CD1c-positive myeloid dendritic cell (primary cell): ENCODE results near the gene VPS13D.
"Not testable (repeated sequence)": the region's sequence is repeated elsewhere in the genome, so short reads cannot be mapped to it uniquely, and the experiment has no call there.

Source experiments
- DNase-seq: peaks from one replicate; pipeline ENCODE4 v3.0.0-alpha.2; 2016; ENCODE audit errors: extremely low spot score

Gene VPS13D

GRCh38 chr1:12450756-12451559 lies 221.1 kb downstream of the VPS13D start:
- DNase-seq, result no peak

GRCh38 chr1:12451560-12451900 lies 221.7 kb downstream of the VPS13D start:
- DNase-seq, result no peak

GRCh38 chr1:12452262-12452661 lies 222.4 kb downstream of the VPS13D start:
- no peak for DNase-seq

GRCh38 chr1:12453400-12454343 lies 223.8 kb downstream of the VPS13D start:
- DNase-seq, result no peak

GRCh38 chr1:12454406-12455391 lies 224.9 kb downstream of the VPS13D start:
- DNase-seq, result no peak

- not testable (repeated sequence) for DNase-seq
Measured at GRCh38 chr1:12456081-12456480, 226.3 kb downstream of the VPS13D start.

- DNase-seq, result no peak
Measured at GRCh38 chr1:12456979-12457378, 227.1 kb downstream of the VPS13D start.

GRCh38 chr1:12457771-12458170 lies 227.9 kb downstream of the VPS13D start:
- no peak for DNase-seq

- DNase-seq, result no peak
Measured at GRCh38 chr1:12458571-12458970, 228.7 kb downstream of the VPS13D start.

GRCh38 chr1:12460121-12460520 lies 230.3 kb downstream of the VPS13D start:
- DNase-seq, result no peak

GRCh38 chr1:12460911-12461621 lies 231.2 kb downstream of the VPS13D start:
- no peak for DNase-seq

GRCh38 chr1:12461754-12462153 lies 231.9 kb downstream of the VPS13D start:
- DNase-seq, result no peak

- DNase-seq, result no peak
Measured at GRCh38 chr1:12462586-12462985, 232.8 kb downstream of the VPS13D start.

GRCh38 chr1:12464045-12464461 lies 234.2 kb downstream of the VPS13D start:
- no peak for DNase-seq

- DNase-seq, result no peak
Measured at GRCh38 chr1:12464598-12465056, 234.8 kb downstream of the VPS13D start.

- DNase-seq, result no peak
Measured at GRCh38 chr1:12465126-12465525, 235.3 kb downstream of the VPS13D start.

- DNase-seq, result no peak
Measured at GRCh38 chr1:12466816-12467215, 237.0 kb downstream of the VPS13D start.

- DNase-seq, result no peak
Measured at GRCh38 chr1:12467570-12468286, 237.9 kb downstream of the VPS13D start.

GRCh38 chr1:12468323-12468722 lies 238.5 kb downstream of the VPS13D start:
- no peak for DNase-seq

GRCh38 chr1:12469493-12469892 lies 239.7 kb downstream of the VPS13D start:
- no peak for DNase-seq
